GM19467 (cell line): ENCODE data around the gene DMAC2L.
"Not testable (repeated sequence)": the region's sequence is repeated elsewhere in the genome, so short reads cannot be mapped to it uniquely, and the experiment has no call there.

Experiments
- ATAC-seq: cut with Tn5 transposase; IDR thresholded peaks from one replicate; pipeline ENCODE4 v1.9.1; 2021; ENCODE audit warnings: mild to moderate bottlenecking, moderate library complexity; ENCODE audit not compliant: unreplicated experiment

DMAC2L gene, protein sequence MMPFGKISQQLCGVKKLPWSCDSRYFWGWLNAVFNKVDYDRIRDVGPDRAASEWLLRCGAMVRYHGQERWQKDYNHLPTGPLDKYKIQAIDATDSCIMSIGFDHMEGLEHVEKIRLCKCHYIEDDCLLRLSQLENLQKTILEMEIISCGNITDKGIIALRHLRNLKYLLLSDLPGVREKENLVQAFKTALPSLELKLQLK

DNA sequence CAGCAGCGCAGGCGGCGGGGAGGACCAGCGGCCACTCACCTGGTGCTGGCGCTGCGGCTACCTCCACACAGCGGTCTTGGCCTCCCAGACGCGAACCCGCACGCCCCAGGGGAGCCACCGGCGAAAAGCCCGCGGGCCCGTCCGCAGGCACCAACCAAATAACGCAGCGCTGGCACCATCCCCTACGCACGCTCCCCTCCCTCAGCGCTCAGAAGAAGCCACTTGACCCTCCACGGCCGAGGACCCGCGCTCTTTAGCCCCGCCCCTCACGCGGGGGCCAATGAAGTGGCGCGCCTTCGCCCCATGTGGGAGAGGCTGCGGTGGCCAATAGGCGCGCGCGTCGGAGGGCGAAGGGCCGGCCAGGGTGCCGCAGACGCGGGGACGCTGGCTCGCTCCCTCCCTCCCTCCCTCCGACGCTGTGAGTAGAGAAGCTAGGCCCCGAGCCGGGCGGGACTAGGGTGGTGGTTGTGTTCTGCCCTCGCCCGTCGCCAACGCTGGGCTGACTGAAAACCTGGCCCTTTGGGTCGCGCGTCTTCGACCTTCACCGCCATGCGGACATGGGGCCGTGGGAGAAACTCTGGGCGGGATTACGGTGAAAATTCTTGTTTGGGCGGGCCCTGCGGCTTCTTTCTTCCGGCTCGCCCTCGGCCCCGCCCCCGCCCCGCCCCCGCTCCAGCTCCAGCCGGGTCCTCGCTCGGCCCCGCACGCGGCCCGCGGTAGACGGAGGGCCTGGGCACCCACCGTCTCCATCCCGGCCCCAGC is at the start of gene DMAC2L, which contains the start of gene L2HGDH:
Gene DMAC2L (plus strand): TSS at position 353 of the 762 bp plus-strand sequence. CDS start 9,164 bp downstream, outside the sequence.
Gene L2HGDH (minus strand): TSS at position 258 of the 762 bp plus-strand sequence. CDS start 79 bp downstream, at position 179.
- peak; percentile 95 for ATAC-seq

DNA sequence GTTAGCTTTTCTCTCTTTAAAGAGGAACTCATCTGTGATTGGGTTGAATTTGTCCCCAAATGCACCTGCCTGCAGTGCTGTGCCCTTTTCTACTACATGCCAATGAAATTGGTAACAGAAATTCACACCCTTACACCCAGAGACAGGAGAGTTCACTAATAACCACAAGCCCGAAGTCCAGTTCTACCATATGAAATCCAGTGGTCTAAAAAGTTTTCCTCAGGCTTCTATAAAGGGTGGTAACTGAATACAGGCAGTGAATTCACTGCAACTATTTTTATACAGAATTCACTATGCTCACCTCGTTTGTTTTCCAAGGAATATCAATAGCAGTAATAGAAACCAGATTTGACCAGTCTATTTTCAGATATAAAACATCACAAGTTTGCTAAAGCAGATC is 49.3 kb upstream of the DMAC2L start:
- no peak for ATAC-seq

DNA sequence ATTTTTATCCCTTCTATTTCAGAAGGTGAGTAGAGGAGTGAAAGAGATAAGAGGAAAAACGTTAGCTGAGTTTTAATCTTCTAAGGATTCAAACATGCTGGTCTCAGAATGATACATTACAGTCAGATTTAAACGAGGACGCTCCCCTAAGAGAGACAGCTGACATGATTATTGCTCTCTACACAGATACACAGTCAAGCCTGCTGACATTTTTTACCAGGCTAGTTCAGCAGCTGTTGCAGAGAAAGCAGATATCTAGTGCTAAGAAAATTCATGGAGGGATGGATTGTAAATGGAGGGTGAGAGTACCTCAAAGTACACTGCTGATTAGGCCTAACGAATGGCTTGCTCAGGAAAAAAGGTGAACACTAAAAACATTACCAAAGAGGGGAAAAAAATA is 48.8 kb upstream of the DMAC2L start:
- ATAC-seq = no peak

DNA sequence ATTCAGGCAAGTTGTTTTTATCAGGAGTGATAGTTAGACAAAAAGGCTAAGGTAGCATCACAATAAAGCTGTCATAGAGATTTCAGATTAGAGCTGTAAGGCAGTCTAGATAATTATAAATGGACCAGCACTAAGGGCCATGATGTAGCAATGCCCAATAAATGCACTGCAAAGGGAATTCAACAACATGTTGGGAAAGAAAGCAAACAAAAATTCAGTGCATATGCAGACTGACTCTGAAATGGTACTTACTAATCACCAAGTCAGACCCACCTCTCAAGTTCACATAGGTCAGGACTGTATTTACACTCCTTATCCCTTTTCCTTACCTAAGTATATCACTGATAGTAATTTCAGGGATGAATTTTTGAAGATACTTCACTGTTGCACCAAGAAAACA is 47.1 kb upstream of the DMAC2L start:
- no peak for ATAC-seq

DNA sequence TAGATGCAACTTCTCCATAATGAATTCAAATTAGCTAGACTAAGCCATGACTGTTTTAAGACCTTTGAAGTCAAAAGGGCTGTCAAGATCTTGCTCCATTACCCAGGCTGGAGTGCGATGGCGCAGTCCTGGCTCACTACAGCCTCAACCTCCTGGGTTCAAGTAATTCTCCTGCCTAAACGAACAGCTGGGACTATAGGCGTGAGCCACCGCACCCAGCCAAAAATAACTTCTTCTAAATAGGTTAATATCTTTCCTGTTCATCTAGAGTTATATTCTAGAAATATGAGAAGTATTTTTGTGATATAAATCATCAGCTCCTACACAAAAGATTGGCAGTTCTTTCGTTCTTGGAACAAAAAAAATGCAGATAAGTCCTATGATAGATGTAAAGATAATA is 41.2 kb upstream of the DMAC2L start:
- no peak for ATAC-seq

DNA sequence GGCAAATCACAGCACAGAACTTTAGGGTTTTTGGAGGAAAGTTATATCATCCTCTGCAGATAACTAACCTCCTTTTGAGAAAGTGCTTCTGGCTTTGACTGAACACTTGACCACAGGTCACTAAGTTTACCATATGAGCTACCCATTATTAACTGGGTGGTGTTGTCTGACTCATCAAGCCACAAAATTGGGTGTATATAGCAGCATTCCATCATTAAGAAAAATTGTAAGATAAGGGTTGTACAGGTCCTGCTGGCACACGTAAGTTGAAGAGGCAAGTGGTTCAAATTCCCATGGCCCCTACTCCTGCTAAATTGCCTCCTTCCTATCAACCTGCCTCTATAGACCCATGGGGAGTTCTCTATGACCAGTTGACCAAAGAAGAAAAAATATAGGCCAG is 39.6 kb upstream of the DMAC2L start:
- no peak for ATAC-seq

DNA sequence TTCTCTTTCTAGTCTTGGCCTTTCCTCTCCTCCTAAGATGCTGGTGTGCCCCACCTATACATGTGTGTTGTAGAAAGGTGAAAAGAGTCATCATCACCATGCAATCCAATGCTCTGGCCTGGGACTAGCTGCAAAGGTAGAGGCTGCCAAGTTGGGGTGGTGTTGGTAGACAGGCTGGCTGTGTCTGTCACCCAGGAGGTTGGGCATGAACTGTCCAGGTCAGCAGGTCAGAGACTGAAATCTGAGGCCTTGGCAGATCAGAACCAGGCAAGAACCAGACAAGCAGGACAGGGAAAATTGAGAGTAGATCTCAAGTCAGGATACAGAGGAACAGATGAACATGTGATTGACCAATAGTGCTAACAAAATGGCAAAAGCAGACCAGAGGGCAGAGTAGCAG is 26.3 kb upstream of the DMAC2L start:
- no peak for ATAC-seq

DNA sequence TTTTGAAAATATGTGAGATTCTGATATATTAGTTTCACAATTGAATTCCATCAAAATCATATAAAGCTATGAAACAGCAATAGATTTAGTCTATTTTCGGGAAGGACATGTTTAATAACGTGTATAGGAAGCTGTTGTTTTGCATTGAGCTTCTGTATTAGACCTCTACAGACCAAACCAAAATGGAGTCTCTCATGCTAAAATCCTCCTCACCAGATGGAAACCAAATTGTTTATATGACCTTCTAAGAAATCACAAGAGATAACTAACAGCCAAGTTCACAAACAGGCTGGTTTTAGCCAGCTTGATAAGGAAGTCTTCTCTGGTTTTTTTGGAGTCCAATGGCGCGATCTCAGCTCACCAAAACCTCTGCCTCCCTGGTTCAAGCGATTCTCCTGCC is 24.0 kb upstream of the DMAC2L start:
- ATAC-seq = no peak

DNA sequence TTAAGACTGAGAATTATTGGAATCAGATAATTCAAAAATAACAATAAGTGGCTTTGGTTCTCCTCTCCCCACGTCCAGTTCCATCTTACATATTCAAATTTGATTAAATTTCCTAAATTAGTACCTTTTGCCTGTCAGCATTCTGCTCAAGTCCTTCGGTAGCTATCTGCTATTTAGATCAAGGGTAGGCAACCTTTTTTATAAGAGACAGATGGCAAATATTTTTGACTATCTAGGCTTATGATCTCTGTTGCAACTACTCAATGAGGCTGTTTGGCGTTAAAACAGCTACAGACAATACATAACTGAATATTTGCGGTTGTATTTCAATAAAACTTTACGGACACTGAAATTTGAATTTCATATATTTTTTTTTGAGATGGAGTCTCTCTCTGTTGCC is 21.8 kb upstream of the DMAC2L start:
- ATAC-seq = no peak

DNA sequence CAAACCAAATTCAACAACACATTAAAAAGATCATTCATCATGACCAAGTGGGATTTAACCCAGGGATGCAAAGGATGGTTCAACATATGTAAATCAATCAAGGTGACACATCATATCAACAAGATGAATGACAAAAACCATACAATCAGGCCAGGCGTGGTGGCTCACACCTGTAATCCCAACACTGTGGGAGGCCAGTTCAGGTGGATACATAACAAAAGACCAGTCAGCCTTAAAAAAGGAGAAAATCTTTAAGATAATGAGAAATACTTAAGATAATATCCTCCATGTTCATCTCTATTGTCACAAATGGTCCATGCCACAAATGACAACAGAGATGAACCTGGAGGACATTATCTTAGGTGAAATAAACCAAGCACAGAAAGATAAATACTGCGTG is 12.5 kb upstream of the DMAC2L start:
- no peak for ATAC-seq

DNA sequence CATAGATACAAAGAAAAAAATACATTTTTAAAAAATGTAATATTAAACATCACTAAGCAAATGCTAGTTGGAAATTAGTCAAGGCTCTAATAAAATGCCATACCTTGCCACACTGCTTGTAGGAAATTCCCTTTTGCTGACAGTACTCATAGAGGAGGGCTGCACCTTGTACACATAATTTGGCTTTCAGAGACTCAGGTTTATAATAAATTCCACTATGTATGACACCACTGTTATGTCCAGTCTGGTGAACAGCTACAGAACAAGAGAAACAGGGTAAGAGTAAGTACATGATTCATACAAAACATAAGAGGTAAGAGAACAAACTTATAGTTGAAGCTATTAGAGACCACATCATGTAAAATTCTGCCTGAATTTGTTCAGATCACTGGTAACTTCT is 10.2 kb upstream of the DMAC2L start:
- no peak for ATAC-seq

DNA sequence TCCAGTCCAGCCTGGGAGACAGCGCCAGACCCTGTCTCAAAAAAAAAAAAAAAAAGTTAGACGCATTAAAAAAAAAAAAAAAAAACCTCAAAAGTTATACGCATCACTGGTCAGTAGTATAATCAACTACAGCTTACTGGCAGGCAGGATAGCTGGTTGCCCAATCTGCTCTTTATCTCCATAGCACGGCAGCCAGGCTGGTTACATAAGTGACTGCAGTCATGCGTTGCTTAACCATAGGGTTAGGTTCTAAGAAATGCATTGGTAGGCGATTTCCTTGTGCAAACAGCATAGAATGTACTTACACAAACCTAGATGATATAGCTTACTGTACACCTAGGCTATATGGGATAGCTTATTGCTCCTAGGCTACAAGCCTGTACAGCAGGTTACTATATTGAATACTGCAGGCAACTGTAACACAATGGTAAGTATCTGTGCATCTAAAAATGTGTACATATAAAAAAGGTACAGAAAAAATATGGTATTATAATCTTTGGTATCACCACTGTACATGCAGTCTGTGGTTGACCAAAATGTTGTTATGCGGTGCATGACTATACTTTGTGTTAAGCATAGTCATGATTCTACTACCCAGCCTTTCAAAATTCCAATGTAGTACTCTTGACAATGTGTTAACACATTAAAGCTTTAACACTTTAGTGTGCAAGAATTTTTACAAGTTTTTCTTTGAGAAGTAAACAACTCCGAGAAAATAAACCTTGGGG is 8.2 kb upstream of the DMAC2L start:
- no peak for ATAC-seq

DNA sequence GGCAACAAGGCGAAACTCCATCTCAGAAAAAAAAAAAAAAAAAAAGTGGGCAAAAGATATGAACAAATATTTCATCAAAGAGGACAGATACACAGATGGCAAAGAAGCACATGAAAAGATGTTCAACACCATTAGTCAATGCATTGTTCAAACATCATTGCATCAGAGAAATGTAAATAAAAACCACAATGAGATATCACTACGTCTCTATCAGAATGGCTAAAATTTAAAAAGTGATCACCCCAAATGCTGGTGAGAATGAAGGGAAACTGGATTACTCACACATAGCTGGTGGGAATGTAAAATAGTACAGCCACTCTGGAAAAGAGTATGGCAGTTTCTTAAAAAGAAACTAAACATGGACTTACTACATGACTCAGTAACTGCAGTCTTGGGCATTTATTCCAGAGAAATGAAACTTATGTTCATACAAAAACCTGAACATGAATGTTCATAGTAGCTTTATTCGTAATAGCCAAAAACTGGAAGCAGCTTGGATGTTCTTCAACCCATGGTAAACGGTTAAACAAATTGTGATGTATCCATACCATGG is 3.7 kb upstream of the DMAC2L start:
- no peak for ATAC-seq

DNA sequence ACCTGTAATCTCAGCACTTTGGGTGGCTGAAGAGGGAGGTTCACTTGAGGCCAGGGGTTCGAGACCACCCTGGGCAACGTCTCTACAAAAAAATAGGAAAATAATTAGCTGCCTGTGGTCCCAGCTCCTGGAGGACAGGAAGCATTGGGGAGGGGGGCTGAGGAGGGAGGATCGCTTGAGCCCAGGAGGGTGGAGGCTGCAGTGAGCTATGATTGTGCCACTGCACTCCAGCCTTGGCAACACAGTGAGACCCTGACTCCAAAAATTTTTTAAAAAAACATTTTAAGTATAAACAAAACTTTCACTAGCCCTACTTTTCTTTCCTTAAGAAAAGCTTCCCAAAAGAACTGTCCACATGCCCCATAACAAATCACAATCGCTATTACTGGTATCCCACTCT is 1.7 kb upstream of the DMAC2L start:
- no peak for ATAC-seq

DNA sequence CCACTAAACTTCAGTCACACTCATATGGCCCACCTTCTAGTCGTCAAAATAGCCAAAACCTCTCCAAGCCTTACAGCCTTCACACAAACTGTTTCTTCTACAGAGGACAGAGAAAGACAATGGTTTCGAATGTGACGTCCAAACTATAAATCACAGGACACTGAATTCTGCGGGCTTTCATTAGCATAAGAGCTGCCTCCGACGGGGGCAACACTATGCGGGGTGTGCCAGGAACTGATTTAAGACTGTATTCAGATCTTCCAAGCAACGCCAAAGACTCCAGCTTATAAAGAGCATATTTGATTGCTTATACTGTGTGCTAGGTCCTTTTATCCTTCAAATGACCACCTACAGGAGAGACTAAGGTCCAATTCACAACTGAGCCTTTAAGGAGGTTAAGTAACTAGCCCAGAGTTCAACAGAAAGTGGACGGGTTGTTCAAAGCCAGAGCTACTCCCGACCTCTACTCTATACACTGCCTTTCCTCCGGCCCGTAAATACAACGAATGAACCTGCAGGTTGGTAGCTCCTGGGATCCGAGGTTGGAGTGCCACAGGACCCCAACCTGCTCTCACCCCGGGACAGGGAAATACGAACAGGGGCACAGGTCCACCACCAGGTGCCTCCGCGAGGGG is 670 bp upstream of the DMAC2L start:
- ATAC-seq = no peak

DNA sequence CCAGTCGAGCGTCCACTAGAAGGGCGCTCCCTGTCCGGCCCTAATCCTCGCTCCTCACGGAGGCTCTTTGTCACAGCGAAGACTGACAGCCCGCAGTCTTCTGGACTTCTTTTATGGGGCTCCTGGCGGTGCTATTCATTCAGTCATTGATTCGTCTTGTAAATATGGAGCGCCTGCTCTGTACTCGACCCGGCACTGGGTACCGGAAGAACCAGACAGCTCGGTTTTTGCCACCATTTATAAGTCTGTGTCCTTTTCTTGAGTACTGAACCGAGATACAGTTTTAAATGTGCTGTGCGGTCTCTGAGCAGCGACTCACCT is 570 bp downstream of the DMAC2L start:
- no peak for ATAC-seq

DNA sequence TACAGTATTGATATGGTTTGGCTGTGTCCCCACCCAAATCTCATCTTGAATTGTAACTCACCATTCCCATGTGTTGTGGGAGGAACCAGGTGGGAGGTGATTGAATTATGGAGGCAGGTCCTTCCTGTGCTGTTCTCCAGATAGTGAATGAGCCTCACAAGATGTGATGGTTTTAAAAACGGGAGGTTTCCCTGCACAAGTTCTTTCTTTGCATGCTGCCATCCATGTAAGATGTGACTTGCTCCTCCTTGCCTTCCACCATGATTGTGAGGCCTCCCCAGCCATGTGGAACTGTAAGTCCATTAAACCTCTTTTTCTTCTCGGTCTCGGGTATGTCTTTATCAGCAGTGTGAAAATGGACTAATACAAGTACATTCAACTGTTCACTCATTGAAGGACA is 2.0 kb downstream of the DMAC2L start:
- ATAC-seq = not testable (repeated sequence)

DNA sequence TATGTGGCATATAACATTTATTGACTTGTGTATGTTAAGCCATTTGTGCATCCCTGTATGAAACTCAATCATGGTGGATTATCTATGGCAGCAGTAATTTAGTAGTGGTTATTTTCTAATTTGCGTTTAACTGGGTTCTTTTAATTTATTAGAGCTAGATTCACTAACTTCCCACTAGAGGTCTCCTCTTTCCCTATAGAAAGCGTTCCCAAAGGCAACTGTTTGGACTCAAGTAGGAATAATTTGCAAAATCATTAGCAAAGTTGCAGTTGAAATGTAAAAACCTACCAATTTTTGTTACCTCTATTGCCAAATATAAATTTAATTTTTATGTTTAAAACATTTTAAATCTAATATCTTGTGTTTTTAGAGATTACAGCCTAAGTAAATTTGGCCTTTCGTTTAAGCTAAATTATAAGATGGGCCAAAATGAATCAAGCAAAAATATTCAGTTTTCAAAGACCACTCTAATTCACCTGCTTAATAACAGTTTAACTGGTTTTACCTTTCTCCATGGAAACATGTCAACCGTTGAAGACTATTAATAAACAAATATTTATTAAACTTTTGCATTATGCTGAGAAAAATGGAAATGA is 6.0 kb downstream of the DMAC2L start:
- ATAC-seq = no peak

DNA sequence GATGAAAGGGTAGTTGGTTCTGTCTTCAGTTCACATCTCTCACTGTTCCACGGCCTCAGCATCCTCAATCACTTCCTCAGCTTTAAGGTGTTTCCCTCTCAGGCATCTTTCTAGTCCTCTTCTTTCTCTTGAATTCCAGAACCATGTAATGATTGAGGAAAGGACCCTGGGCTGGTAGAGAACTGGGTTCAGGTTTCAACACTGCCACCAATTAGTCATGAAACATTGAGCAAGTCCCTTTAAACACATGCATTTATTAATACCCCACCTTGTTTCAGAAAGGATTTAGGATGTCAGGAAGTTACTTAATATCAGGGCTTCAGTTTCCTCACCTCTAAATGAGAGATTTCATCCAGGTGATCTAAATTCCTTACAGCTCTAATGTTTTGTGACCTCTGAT is 7.2 kb downstream of the DMAC2L start:
- no peak for ATAC-seq

DNA sequence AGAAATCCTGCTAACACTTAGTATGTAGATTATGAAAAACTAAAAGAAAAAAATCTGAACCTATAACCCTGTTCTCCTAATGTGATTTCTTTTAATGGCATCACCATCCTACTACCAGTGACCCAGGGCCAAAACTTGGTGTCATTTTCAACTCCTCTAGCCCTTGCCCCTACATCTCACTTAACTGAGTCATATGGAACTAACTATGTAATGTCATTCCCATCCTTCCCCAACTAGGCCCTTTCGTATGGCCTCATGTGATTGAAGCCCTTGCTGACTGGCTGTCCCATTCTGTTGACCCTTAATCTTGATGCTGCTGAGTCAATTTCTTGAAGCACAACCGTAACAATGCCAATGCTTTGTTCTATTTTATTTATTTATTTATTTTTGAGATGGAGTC is 7.6 kb downstream of the DMAC2L start:
- ATAC-seq = no peak

DNA sequence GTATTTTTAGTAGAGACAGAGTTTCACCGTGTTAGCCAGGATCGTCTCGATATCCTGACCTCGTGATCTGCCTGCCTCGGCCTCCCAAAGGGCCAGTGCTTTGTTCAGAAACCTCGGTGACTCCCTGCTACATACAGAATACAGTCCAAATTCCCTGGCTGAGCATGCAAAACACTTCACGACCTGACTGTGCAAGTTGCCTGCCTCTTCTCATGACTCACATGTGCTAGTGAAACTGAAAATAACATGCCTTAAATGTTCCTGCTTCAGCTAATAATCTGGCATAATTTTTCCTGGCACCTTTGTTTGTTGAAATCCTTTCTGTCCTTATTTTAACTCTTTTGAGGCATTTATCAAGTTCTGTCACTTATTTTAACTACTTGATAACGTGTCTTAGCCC is 8.2 kb downstream of the DMAC2L start:
- no peak for ATAC-seq
